Measurements from ENCODE around the gene DNAJC8.

DNA sequence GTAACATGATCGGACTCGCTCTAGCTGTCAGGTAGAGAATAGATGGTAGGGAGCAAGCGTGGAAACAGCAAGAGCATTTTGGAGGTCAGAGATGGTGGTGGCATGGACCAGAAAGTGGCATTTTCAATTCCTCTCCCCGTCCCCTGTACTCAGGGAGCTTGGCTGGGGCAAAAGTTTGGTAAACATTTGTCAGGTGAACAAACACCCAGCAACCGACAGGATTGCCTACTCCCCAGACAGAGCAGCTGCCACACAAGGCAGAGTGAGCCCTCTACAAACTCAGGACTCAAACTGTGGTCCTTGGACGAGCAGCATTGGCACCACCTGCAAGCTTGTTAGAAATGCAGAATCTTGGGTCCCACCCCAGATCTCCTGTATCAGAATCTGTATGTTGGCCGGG, 70.7 kb downstream of the DNAJC8 start:
- TF ChIP-seq EZH2 (IDR thresholded peaks at IDR 0.05): no peak
- TF ChIP-seq POLR2AphosphoS5 (IDR thresholded peaks at IDR 0.05; ENCODE audit: borderline replicate concordance, low read depth, low read length): no peak
- TF ChIP-seq FOXP2 (optimal IDR thresholded peaks at IDR 0.05; ENCODE audit: control extremely low read depth, extremely low read length, insufficient read depth): no peak
